HepG2 (cell line): Measurements from ENCODE around the gene SMARCA4.

Source experiments
- HES4 ChIP-seq: sonication (generic); formaldehyde crosslinking; IDR thresholded peaks from 2 replicates; pipeline ENCODE4 v1.9.0; 2021; ENCODE audit warnings: mild to moderate bottlenecking, missing genetic modification reagents, borderline replicate concordance
- HMG20B ChIP-seq: conservative IDR thresholded peaks from 2 replicates; pipeline ENCODE4 v1.6.1; 2016; ENCODE audit warnings: missing genetic modification reagents, missing compliant biosample characterization
- MLLT10 ChIP-seq: sonication (generic); formaldehyde crosslinking; IDR thresholded peaks from 2 replicates; pipeline ENCODE4 v1.4.0; 2020; ENCODE audit warnings: missing genetic modification reagents
- TF ChIP-seq, protein P1 (sequence below): sonication (generic); formaldehyde crosslinking; IDR thresholded peaks from 2 replicates; pipeline ENCODE4 v1.9.0; 2021; ENCODE audit warnings: missing genetic modification reagents, borderline replicate concordance

- TF ChIP-seq, protein P1, sequence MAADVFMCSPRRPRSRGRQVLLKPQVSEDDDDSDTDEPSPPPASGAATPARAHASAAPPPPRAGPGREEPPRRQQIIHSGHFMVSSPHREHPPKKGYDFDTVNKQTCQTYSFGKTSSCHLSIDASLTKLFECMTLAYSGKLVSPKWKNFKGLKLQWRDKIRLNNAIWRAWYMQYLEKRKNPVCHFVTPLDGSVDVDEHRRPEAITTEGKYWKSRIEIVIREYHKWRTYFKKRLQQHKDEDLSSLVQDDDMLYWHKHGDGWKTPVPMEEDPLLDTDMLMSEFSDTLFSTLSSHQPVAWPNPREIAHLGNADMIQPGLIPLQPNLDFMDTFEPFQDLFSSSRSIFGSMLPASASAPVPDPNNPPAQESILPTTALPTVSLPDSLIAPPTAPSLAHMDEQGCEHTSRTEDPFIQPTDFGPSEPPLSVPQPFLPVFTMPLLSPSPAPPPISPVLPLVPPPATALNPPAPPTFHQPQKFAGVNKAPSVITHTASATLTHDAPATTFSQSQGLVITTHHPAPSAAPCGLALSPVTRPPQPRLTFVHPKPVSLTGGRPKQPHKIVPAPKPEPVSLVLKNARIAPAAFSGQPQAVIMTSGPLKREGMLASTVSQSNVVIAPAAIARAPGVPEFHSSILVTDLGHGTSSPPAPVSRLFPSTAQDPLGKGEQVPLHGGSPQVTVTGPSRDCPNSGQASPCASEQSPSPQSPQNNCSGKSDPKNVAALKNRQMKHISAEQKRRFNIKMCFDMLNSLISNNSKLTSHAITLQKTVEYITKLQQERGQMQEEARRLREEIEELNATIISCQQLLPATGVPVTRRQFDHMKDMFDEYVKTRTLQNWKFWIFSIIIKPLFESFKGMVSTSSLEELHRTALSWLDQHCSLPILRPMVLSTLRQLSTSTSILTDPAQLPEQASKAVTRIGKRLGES (CRISPR knock-in tag), result no peak
- no peak for TF ChIP-seq HES4 (CRISPR knock-in tag)
- TF ChIP-seq MLLT10, result no peak
- TF ChIP-seq HMG20B (CRISPR knock-in tag), result no peak
Observed at GRCh38 chr19:11100049-11100448, 139.2 kb downstream of the SMARCA4 start.
